NCI-H526 (cell line): ENCODE results near the gene TWIST2.

Source experiments
- DNase-seq, 2 experiments: peaks; one replicate each; lab custom pipeline; 2025; lab: John Stamatoyannopoulos, UW

The TWIST2 gene

GRCh38 chr2:238873381-238873801 is 25.5 kb downstream of the TWIST2 start:
- no peak for DNase-seq

DNA sequence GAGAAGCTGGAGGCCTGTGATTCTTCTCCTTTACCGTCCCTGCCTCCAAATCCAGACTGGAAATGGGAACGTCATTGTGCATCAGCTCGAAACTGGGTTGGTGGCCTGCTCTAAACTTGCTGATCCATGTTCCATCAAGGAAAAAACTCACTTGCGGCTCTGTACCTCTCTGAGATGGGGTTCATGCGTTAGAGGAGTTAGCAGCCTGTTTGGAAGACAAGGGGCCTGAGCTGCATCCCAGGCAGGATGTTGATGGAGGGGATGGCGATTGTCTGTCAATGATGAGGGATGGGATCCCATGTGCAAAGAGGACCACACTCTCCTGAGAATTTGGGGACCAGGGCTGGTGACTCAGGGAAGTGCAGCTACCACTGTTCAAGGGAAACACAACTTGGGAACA is 26.0 kb downstream of the TWIST2 start:
- no peak for DNase-seq

GRCh38 chr2:238874330-238875050 is 26.6 kb downstream of the TWIST2 start:
- DNase-seq, result peak in 1 of 2 experiments; percentile 22

DNA sequence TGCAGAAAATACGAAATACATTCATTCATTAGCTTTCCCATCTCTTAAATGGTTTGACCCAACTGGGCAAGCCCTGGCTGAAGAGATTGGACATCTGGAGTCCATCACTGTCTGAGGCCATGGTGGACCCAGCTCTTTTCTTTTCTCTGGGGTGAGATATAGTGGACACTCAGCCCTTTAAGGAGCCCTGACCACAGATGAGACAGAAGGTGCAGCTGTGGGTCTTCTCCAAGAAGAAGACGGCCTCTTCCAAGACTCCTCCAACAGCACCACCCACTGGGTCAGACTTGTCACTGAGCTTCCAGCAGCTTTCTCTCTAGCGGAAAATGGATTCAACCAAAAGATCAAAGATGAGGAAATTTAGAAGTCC is 27.2 kb downstream of the TWIST2 start:
- no peak for DNase-seq

- DNase-seq, result no peak
Measured at GRCh38 chr2:238875471-238876231, 27.8 kb downstream of the TWIST2 start.

- DNase-seq, result no peak
Measured at GRCh38 chr2:238876232-238876630, 28.3 kb downstream of the TWIST2 start.

GRCh38 chr2:238878051-238878735 is 30.3 kb downstream of the TWIST2 start:
- DNase-seq, result no peak

- DNase-seq, result no peak
Measured at GRCh38 chr2:238879043-238879442, 31.2 kb downstream of the TWIST2 start.

GRCh38 chr2:238879621-238880377 is 31.9 kb downstream of the TWIST2 start:
- DNase-seq, result no peak

GRCh38 chr2:238881353-238882081 is 33.6 kb downstream of the TWIST2 start:
- no peak for DNase-seq

DNA sequence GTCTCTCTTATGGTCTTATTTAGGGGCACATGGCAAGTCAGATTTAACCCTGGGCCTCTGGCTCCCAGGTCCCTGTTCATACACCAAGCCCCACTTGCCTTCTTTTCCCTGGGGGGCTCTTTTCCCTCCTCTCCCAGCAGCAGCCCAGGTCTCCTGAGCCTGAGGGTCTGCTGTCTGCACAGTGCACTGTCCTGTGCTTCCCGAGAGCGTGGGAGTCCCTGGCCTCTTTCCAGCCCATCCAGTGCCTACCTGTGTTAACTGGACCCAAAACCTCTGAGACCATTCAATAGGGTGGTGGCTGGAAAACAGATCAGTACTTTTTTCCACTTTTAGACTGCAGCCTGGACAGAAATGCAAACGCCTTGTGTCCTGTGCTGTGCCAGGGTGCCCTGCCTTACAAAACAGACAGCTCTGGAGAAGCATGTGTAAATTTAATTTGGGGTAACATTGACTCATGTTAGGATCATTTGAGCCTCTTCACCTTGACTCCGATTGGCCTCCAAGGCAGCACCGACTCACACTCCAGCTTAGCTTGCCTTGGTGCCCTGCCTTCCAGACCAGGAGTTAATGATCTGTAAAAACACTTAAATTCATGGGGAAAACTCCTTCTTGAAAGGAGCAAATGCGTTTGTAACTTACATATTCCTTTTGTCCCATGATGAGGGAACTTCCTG is 34.3 kb downstream of the TWIST2 start:
- no peak for DNase-seq

DNA sequence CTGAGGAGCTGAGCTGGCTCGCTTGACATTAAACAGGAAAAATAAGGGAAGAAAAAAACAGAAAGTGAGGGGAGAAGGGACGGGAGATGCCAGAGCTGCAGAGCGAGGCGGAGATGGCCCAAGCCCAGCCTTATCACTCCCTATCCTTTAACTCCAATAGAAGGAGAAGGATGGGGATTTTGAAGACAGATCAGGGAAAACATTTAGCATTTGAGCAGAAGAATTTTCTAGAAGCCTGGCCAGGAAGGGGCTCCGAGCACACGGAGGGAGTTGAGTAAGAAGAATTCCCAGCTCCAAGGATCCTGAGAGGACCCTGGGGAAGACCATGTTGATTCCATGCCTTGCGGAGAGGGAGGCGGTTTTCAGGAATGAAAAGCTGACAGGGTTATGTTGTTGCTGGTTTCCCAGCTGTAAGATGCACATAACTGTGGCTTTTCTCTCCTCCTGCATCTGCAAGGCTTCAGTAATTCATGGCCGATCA is 35.6 kb downstream of the TWIST2 start:
- no peak for DNase-seq

- DNase-seq, result no peak
Measured at GRCh38 chr2:238884122-238884811, 36.4 kb downstream of the TWIST2 start.

DNA sequence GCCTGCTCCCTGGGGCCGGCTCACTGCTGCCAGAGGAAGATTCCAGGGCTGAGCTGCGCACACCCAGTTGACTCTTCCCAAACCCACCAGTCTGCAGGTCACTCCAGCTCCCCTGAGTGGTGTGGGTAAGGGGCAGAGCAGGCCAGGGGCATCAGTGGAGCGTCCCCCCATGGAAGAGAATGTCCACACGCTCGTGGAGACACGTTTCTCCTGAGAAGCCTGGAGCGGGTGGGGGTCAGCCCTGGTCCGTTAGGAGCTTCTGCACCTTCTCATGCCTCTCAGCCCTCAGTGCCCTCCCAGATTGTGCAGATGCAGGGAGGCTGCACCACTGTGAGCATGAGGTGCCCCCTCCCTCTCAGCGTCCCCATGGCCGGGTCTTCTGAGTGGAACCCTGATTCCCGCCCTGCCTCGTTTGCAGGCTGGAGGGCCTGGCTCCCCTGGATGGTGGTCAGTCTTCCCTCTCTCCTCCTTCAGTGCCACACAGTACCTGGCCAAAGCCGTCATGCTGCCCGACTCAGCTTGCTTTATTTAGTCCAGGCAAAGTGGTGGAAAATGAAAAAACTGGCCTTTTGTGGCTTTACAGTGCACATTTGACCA is 37.0 kb downstream of the TWIST2 start:
- no peak for DNase-seq

- DNase-seq, result no peak
Measured at GRCh38 chr2:238886453-238887094, 38.7 kb downstream of the TWIST2 start.

DNA sequence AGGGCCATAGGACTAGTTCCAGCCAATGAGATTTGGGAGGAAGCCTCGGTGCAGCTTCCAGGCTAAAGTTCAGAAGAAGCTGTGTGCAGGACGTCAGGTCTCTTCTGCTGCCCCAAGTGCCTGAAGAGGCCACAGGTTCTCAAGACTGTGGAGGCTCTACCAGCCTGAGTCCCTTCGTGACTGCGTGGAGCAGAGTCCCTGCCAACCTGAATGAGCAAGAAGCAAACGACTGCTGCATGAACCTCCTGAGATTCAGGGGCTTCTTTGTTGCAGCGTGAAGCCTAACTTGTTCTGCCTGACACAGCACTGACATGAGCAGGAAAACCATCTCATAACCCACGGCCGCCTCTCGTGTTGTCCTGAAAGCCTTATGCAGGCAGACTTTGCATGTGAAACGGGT is 39.7 kb downstream of the TWIST2 start:
- no peak for DNase-seq

DNA sequence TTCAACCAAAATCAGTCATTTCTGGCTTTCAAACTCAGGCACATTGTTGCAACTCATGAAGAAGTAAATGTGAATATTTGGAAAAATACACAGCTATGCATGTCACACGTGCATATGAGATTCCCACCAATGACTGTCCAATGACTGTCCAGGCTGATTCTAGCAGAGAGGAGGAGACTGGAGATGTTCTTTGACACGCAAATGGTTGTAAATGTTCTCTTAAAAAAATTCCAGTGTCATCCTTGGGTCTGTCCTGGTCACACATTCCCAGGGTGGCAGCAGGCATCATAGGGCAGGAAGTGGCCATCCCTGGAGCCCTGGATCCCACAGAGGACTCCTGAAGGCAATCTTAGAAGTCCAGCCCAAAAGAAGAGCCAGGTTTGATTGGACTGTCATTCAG is 40.9 kb downstream of the TWIST2 start:
- DNase-seq, result no peak

- DNase-seq, result no peak
Measured at GRCh38 chr2:238890131-238890530, 42.2 kb downstream of the TWIST2 start.
